Pancreas (tissue), 10 donors: Measurements from ENCODE around the gene TUBA3D. TPM values are rescaled to one million over a fixed set of nuclear protein-coding genes. Genes with fewer than 3 reads are reported as not detected.
"Not testable (repeated sequence)": the region's sequence is repeated elsewhere in the genome, so short reads cannot be mapped to it uniquely, and the experiment has no call there.

Source experiments
- ATAC-seq, 4 donors: fragments of 200-7000 bp; cut with Tn5 transposase; one replicate each; pipeline versions ENCODE4 v1.8.0 to v1.9.1; 2020; ENCODE audit warnings: mild to moderate bottlenecking in 4 of 4, moderate library complexity in 4 of 4
- DNase-seq, 6 donors: peaks; one replicate each; pipeline ENCODE4 v3.0.0-alpha.2; 2020
- FAIRE-seq: peaks from 2 replicates; lab custom pipeline; 2012; peaks lifted over from hg19 to GRCh38; lab: Jason Lieb, UNC
- H3K27ac ChIP-seq, 4 donors: fragments of 200-600 bp; sonication (generic); 1 replicate in 3 of 4; 2 replicates in 1 of 4; pipeline versions ENCODE4 v1.5.0 to v1.8.0; 2020
- H3K27me3 ChIP-seq, 4 donors: fragments of 200-600 bp; one replicate each; pipeline ENCODE4 v1.8.0; 2021
- H3K36me3 ChIP-seq, 3 donors: fragments of 200-600 bp; sonication (generic) in 1 of 3; one replicate each; pipeline versions ENCODE4 v1.5.0 to v1.8.0; 2020 to 2021
- H3K4me1 ChIP-seq, 3 donors: fragments of 200-600 bp; one replicate each; pipeline ENCODE4 v1.8.0; 2021
- H3K4me3 ChIP-seq, 4 donors: fragments of 200-600 bp; sonication (generic) in 2 of 4; one replicate each; pipeline versions ENCODE4 v1.5.0 to v1.8.0; 2020 to 2021
- H3K9me3 ChIP-seq, 4 donors: fragments of 200-600 bp; one replicate each; pipeline ENCODE4 v1.8.0; 2021
- WGBS, 2 donors: extraction: QIAGEN DNeasy Blood & Tissue Kit; methylation state at CpG; one replicate each; pipeline ENCODE4 v1.1.7; 2013; 5-methylcytosine and 5-hydroxymethylcytosine counted together
- intact Hi-C, 3 donors: fragments of 100-400 bp; cut with DNase I; formaldehyde crosslinking; loops; one replicate each; pipeline versions ENCODE4 v1.11.1 to v1.14.2; 2022
- polyA plus RNA-seq, 2 donors: library from polyadenylated mRNA; stranded (reverse); fragments of 200-250 nt; gene quantifications; one replicate each; pipeline ENCODE4 v1.2.3, GENCODE V29; 2013
- total RNA-seq, 6 donors: library from RNA; stranded (reverse); fragmentation: NEBNext Ultra II Directional in 4 of 6; extraction: Animal tissue kit (Norgen Biotek cat#: 25700) in 4 of 6; gene quantifications; one replicate each; pipeline versions ENCODE4 v1.2.1 to v1.2.4, GENCODE V29; 2021 to 2023
- TF ChIP-seq, protein P1 (sequence below), 4 donors: fragments of 200-600 bp; sonication (generic) in 3 of 4; IDR thresholded peaks; one replicate each; pipeline versions ENCODE4 v1.5.0 to v1.8.0; 2021; ENCODE audit warnings: antibody characterized with exemption in 4 of 4
- donor health status: healthy with polysubstance abuse.
- donor health status: DM: no; HTN: no; CAD: no; lungs with moderate emphysema.
- donor health status: DM: no; HTN: no; CAD: no.
- donor health status: control.
- donor health status: control.
- donor health status: Bipolar disorder and iron deficiency.
- donor health status: DM: yes; HTN: yes; CAD: no.
- donor health status: DM: no; HTN: no; CAD: no.
- donor health status: DM: no; HTN: no; CAD: no.
- donor health status: DM: yes; HTN: yes; CAD: no.

Gene TUBA3D
- total and polyA plus RNA-seq, 8 donors = 0.12 to 0.23 TPM; not detected in 6

- H3K4me3 ChIP-seq = no peak overlapping the region
- ATAC-seq = no peak
- H3K4me1 ChIP-seq = no peaks in the 10 kb centered on the region
- no peak for FAIRE-seq
- intact Hi-C loops = no loop called here
- no peaks in the 10 kb centered on the region for H3K27me3 ChIP-seq
- no peak for DNase-seq
- WGBS, 2 donors = 83 to 86% methylated on average over 9 of the region's 9 CpGs
- TF ChIP-seq, protein P1, sequence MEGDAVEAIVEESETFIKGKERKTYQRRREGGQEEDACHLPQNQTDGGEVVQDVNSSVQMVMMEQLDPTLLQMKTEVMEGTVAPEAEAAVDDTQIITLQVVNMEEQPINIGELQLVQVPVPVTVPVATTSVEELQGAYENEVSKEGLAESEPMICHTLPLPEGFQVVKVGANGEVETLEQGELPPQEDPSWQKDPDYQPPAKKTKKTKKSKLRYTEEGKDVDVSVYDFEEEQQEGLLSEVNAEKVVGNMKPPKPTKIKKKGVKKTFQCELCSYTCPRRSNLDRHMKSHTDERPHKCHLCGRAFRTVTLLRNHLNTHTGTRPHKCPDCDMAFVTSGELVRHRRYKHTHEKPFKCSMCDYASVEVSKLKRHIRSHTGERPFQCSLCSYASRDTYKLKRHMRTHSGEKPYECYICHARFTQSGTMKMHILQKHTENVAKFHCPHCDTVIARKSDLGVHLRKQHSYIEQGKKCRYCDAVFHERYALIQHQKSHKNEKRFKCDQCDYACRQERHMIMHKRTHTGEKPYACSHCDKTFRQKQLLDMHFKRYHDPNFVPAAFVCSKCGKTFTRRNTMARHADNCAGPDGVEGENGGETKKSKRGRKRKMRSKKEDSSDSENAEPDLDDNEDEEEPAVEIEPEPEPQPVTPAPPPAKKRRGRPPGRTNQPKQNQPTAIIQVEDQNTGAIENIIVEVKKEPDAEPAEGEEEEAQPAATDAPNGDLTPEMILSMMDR (IDR thresholded peaks at IDR 0.05) = no peak
- H3K27ac ChIP-seq = no peak overlapping the region
- H3K9me3 ChIP-seq = no peaks in the 10 kb centered on the region
- peaks cover 0 to 38% (median 14%) of the 10 kb centered on the region in 3 donors for H3K36me3 ChIP-seq
Observed at GRCh38 chr2:131509615-131510014, 33.7 kb downstream of the TUBA3D start.

GRCh38 chr2:131511291-131511968 lies 35.5 kb downstream of the TUBA3D start:
- H3K27me3 ChIP-seq, FAIRE-seq, H3K4me1 ChIP-seq, H3K27ac ChIP-seq, ATAC-seq, H3K9me3 ChIP-seq, intact Hi-C loops, H3K4me3 ChIP-seq: not testable (repeated sequence)
- WGBS, 2 donors = 89 to 91% methylated on average over 22 of the region's 22 CpGs
- DNase-seq = peak in 1 of 6 donors; percentile 58
- H3K36me3 ChIP-seq = peaks cover 0 to 30% (median 12%) of the 10 kb centered on the region in 3 donors

DNA sequence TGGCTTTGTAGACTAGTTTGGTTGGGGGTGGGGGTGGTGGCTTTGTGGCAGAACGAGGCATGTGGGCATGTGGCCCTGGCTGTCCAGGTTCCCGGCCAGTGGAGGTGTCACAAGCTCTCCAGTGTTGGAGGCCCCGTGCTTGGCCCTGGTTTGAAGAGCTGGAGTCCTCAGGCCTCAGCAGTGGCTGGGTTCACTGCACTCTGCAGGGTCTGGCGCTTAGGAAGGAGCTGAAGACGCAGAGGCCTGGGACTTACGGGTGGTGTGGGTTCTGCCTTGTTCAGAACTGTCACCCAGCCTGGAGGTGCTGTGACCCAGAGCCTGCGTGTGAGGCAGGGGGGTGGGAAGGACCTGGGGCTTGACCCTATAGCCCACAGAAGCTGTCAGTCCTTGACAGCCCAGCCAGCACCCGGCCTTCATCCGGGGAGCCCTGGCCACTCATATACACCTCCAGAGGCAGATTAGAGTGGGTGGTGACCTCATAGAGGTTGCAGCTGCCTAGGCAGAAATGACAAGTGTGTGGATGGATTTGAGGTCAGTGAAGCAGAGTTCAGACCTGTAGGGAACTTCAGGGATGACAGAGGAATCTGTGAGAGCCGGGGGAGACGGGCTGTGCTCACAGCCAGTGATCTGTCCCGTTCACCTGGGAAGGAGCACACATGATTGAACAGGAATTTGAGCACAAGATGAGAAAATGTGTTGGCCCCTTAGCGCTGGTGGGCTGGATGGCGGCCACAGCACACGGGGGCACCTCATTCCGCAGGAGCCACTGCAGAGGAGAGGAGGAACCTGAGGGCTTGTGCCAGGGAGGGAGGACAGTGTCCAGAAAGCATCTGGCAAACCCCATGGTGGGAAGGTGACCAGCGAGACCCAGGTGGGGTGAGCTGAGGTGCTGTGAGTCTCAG lies 36.3 kb downstream of the TUBA3D start:
- DNase-seq = peak in 1 of 6 donors; percentile 58
- H3K27me3 ChIP-seq, ATAC-seq, intact Hi-C loops, H3K4me3 ChIP-seq, H3K4me1 ChIP-seq, FAIRE-seq, H3K27ac ChIP-seq, H3K9me3 ChIP-seq: not testable (repeated sequence)
- peaks cover 0 to 23% (median 8%) of the 10 kb centered on the region in 3 donors for H3K36me3 ChIP-seq
- WGBS, 2 donors = 78 to 79% methylated on average over 14 to 15 of the region's 17 CpGs

GRCh38 chr2:131514408-131515166 lies 38.7 kb downstream of the TUBA3D start:
- FAIRE-seq = not testable (repeated sequence)

GRCh38 chr2:131515235-131515634 lies 39.3 kb downstream of the TUBA3D start:
- DNase-seq = peak in 1 of 6 donors; percentile 55
- H3K9me3 ChIP-seq, H3K4me1 ChIP-seq, H3K27me3 ChIP-seq, ATAC-seq, H3K27ac ChIP-seq, H3K4me3 ChIP-seq, intact Hi-C loops, FAIRE-seq: not testable (repeated sequence)
- H3K36me3 ChIP-seq = peaks cover 0 to 13% (median under 1%) of the 10 kb centered on the region in 3 donors
- 91% methylated on average over 12 to 14 of the region's 14 CpGs for WGBS, 2 donors

More at GRCh38 chr2:131514408-131515166, 38.7 kb downstream of the TUBA3D start:
- ATAC-seq, intact Hi-C loops, H3K36me3 ChIP-seq, H3K27me3 ChIP-seq, H3K4me1 ChIP-seq, H3K27ac ChIP-seq, H3K9me3 ChIP-seq, H3K4me3 ChIP-seq, DNase-seq: not testable (repeated sequence)
- 81 to 84% methylated on average over 15 of the region's 15 CpGs for WGBS, 2 donors

- FAIRE-seq (no peak), ATAC-seq (no peak), DNase-seq (peak in 1 of 6 donors; percentile 13)
- intact Hi-C loops = no loop called here
- Histone ChIP-seq H3K9me3 (no peaks in the 10 kb centered on the region), H3K4me1 (no peaks in the 10 kb centered on the region), H3K36me3 (peaks cover 0 to 15% (median 3%) of the 10 kb centered on the region in 3 donors), H3K27me3 (no peaks in the 10 kb centered on the region), H3K4me3 (no peak overlapping the region), H3K27ac (no peak overlapping the region)
- TF ChIP-seq, protein P1 (IDR thresholded peaks at IDR 0.05) = no peak
- WGBS, 2 donors = 80 to 81% methylated on average over 10 of the region's 10 CpGs
Observed at GRCh38 chr2:131516011-131516410, 40.1 kb downstream of the TUBA3D start.

DNA sequence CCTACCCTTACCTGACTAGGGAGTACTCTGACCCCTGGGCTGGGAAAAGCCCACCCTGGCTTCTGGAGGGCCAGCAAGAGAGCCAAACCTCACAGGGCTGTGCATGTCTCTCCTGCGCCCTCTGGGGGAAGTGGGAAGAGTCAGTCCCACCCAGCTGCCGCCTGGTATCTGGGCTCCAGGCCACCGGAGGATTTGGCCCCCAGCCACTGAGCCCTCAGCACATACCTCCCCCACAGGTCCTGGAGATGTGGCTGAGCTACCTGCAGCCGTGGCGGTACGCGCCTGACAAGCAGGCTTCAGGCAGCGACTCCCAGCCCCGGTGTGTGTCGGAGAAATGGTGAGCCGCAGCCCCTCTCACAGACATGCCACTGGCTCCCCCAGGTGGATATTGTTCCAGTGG lies 40.7 kb downstream of the TUBA3D start:
- intact Hi-C loops, FAIRE-seq, H3K4me1 ChIP-seq, H3K4me3 ChIP-seq, H3K27me3 ChIP-seq, H3K9me3 ChIP-seq, H3K27ac ChIP-seq: not testable (repeated sequence)
- 67 to 68% methylated on average over 11 of the region's 11 CpGs for WGBS, 2 donors
- ATAC-seq = peak in 3 of 4 donors; percentile 23 to 67 (median 55)
- peak in 4 of 6 donors; percentile 13 to 65 (median 36) for DNase-seq
- peaks cover 0 to 15% (median 3%) of the 10 kb centered on the region in 3 donors for H3K36me3 ChIP-seq
